ENCODE measurements around the gene DEPDC1.

- no peak for TF ChIP-seq ZNF121 (CRISPR knock-in tag; IDR thresholded peaks at IDR 0.05)
- TF ChIP-seq NFYB (CRISPR knock-in tag; conservative IDR thresholded peaks at IDR 0.05; ENCODE audit: low read depth) = no peak
- no peak for TF ChIP-seq USF1 (CRISPR knock-in tag; IDR thresholded peaks at IDR 0.05)
- no peak for TF ChIP-seq PRRX2 (CRISPR knock-in tag; IDR thresholded peaks at IDR 0.05)
- no peak for TF ChIP-seq CTCF (IDR thresholded peaks at IDR 0.05)
Observed at GRCh38 chr1:68506386-68506785, 9.5 kb upstream of the DEPDC1 start.
